CD4-positive, alpha-beta memory T cell (primary cell): ENCODE results near the gene SMIM9. TPM values are rescaled to one million over a fixed set of nuclear protein-coding genes. Genes with fewer than 3 reads are reported as not detected.
"Not testable (repeated sequence)": the region's sequence is repeated elsewhere in the genome, so short reads cannot be mapped to it uniquely, and the experiment has no call there.

ENCODE experiments used
- CTCF ChIA-PET: fragments of 350-600 bp; sonication (Branson Sonifier 250); formaldehyde crosslinking; loops from one replicate; lab custom pipeline; 2021; ENCODE audit warnings: inconsistent platforms; ENCODE audit not compliant: partially characterized antibody; lab: Charles Lee
- POLR2A ChIA-PET: fragments of 350-600 bp; sonication (Branson Sonifier 250); formaldehyde crosslinking; loops from one replicate; lab custom pipeline; 2021; ENCODE audit not compliant: partially characterized antibody; lab: Charles Lee
- DNase-seq, 5 donors: peaks; one replicate each; pipeline versions ENCODE4 v3.0.0 to v3.0.0-alpha.2; 2020 to 2022; ENCODE audit warnings: mixed read lengths in 1 of 5
- H3K27ac ChIP-seq: one replicate; pipeline ENCODE4 v1.7.0; 2013; ENCODE audit warnings: low read depth, low read length
- H3K27me3 ChIP-seq: 2 replicates; pipeline ENCODE4 v1.7.0; 2013; ENCODE audit warnings: mild to moderate bottlenecking, low read length, moderate library complexity; ENCODE audit not compliant: insufficient read depth
- H3K36me3 ChIP-seq: 2 replicates; pipeline ENCODE4 v1.7.0; 2013; ENCODE audit warnings: mild to moderate bottlenecking, low read length, moderate library complexity; ENCODE audit not compliant: insufficient read depth
- H3K4me1 ChIP-seq: 2 replicates; pipeline ENCODE4 v1.7.0; 2013; ENCODE audit warnings: mild to moderate bottlenecking, low read length, moderate library complexity; ENCODE audit not compliant: insufficient read depth
- H3K4me3 ChIP-seq, 2 donors: one replicate each; pipeline ENCODE4 v1.7.0; 2013; ENCODE audit warnings: low read length in 2 of 2, mild to moderate bottlenecking in 1 of 2
- H3K9me3 ChIP-seq, 2 donors: one replicate each; pipeline ENCODE4 v1.7.0; 2013; ENCODE audit warnings: low read length in 2 of 2, control low read depth in 1 of 2; ENCODE audit not compliant: control insufficient read depth in 1 of 2
- H3K27ac Mint-ChIP-seq, 7 donors: one replicate each; pipeline ENCODE4 v1.8.0; 2020 to 2021; ENCODE audit warnings: mixed read lengths in 7 of 7, mild to moderate bottlenecking in 6 of 7, inconsistent platforms in 3 of 7, moderate library complexity in 3 of 7
- H3K27me3 Mint-ChIP-seq, 2 donors: one replicate each; pipeline ENCODE4 v1.8.0; 2020 to 2021; ENCODE audit warnings: mixed read lengths in 2 of 2
- H3K36me3 Mint-ChIP-seq, 2 donors: one replicate each; pipeline ENCODE4 v1.8.0; 2020 to 2021; ENCODE audit warnings: mixed read lengths in 2 of 2, inconsistent platforms in 1 of 2, mild to moderate bottlenecking in 1 of 2
- H3K4me1 Mint-ChIP-seq, 4 donors: one replicate each; pipeline ENCODE4 v1.8.0; 2020 to 2021; ENCODE audit warnings: mixed read lengths in 4 of 4, mild to moderate bottlenecking in 1 of 4
- H3K4me3 Mint-ChIP-seq, 8 donors: one replicate each; pipeline ENCODE4 v1.8.0; 2020 to 2021; ENCODE audit warnings: mixed read lengths in 8 of 8, mild to moderate bottlenecking in 7 of 8, moderate library complexity in 6 of 8, inconsistent platforms in 3 of 8
- H3K9me3 Mint-ChIP-seq, 8 donors: one replicate each; pipeline ENCODE4 v1.8.0; 2020 to 2021; ENCODE audit warnings: mixed read lengths in 8 of 8, mild to moderate bottlenecking in 5 of 8, inconsistent platforms in 3 of 8, moderate library complexity in 1 of 8
- intact Hi-C: fragments of 100-400 bp; cut with micrococcal nuclease; formaldehyde crosslinking; loops from one replicate; pipeline ENCODE4 v1.15.1; 2023
- polyA plus RNA-seq, 2 donors: library from polyadenylated mRNA; unstranded; fragments of 300-500 nt; fragmentation: Illumina TruSeq; gene quantifications; one replicate each; pipeline ENCODE4 v1.2.3, GENCODE V29; 2021
- total RNA-seq, 2 experiments: library from RNA; stranded (reverse); gene quantifications; one replicate each; pipeline ENCODE4 v1.2.3, GENCODE V29; 2021

SMIM9 gene
- total and polyA plus RNA-seq, 4 experiments from 2014 or later: not detected

DNA sequence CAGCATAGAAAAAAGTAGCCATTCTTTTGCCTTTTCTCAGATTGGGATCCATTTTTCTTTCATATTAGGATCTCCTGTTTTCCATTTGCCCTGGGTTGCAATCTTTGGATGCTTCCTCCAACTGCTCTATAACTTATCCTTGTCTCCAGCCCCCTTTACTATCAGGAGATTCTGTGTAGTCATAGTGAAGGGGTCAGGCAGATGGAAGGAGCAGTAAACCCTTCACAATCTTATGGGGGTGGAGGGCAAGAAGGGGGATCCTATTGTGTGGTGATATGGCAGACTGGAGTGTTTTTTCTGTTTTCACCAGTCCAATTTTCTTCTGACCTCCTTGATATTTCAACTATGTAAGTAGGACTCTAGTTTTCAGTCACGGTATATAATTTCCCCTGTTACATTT is 1.7 kb upstream of the SMIM9 start:
- no peak overlapping the region for H3K4me3 Mint-ChIP-seq

DNA sequence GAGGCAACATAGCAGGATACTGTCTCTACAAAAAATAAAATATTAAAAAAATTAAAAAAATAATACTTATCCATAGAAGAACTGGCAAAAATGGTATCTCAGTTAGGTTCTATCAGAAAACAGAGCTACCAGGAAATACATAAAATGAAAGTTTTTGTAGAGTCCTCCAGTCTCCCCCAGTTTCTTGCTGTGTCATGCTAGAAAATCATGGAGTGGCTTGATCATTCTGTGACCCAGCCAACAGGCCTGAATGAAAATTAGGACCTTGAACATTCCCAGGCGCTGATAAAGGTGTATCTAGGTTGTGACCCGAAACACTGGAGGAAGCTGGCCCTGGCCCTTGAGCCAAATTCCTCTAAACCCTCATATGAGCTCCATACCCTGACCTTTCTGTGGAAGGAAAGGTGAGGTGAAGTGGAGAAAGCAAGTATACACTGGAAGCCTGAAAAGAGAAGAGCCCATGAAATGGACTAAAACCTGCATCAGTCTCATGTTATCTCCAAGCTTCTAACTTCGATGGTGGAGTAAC is 652 bp downstream of the SMIM9 start:
- Histone ChIP-seq H3K4me1 (no peaks in the 10 kb centered on the region), H3K27me3 (no peaks in the 10 kb centered on the region), H3K36me3 (no peaks in the 10 kb centered on the region), H3K4me3 (no peak overlapping the region), H3K27ac (no peak overlapping the region), H3K9me3 (no peaks in the 10 kb centered on the region)
- POLR2A ChIA-PET: no interaction called here
- DNase-seq: no peak
- H3K4me1 Mint-ChIP-seq: peaks cover 1 to 5% (median 2%) of the 10 kb centered on the region in 4 donors
- H3K36me3 Mint-ChIP-seq: no peaks in the 10 kb centered on the region
- CTCF ChIA-PET: no interaction called here
- no peaks in the 10 kb centered on the region for H3K9me3 Mint-ChIP-seq
- H3K27ac Mint-ChIP-seq: no peak overlapping the region
- H3K27me3 Mint-ChIP-seq: no peaks in the 10 kb centered on the region
- no peak overlapping the region for H3K4me3 Mint-ChIP-seq
- intact Hi-C loops: no loop called here

More for the DNA sequence above, 1.7 kb upstream of the SMIM9 start:
- no peak overlapping the region for H3K27ac Mint-ChIP-seq
- no peaks in the 10 kb centered on the region for H3K27me3 Mint-ChIP-seq
- no peak for DNase-seq
- ChIA-PET POLR2A (no interaction called here), CTCF (no interaction called here)
- H3K4me1 ChIP-seq: no peaks in the 10 kb centered on the region
- H3K36me3 ChIP-seq: no peaks in the 10 kb centered on the region
- H3K27me3 ChIP-seq: no peaks in the 10 kb centered on the region
- H3K36me3 Mint-ChIP-seq: no peaks in the 10 kb centered on the region
- no peaks in the 10 kb centered on the region for H3K9me3 Mint-ChIP-seq
- no peaks in the 10 kb centered on the region for H3K9me3 ChIP-seq
- peaks cover 0 to 1% (median 0%) of the 10 kb centered on the region in 4 donors for H3K4me1 Mint-ChIP-seq
- H3K4me3 ChIP-seq: no peak overlapping the region
- no peak overlapping the region for H3K27ac ChIP-seq
- intact Hi-C loops: no loop called here

DNA sequence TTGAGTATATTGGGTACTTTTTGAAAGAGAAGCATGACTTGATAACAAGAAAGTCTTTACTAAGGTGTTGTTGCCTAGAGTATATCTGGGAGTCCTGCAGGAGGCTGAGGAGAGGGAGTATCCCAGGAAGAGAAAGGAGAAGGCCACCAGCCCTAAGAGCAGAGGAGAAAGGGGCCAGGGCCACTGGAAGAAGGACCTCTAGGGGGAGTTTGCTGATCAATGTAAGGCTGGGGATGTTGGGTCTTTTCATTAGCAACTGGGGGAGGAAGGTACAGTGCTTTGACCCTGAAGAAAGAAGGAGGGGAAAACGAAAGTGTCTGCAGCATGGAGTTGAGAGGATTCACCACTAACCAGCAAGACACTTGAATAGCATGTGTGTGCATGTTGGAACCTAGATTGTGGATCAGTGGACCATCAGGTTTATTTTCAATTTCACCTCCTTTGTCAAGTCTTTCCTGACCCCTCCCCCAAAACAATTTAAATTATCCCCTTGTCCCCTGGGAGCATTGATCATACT is 4.5 kb downstream of the SMIM9 start:
- no peaks in the 10 kb centered on the region for H3K36me3 Mint-ChIP-seq
- H3K9me3 ChIP-seq: no peaks in the 10 kb centered on the region
- H3K27ac Mint-ChIP-seq: no peak overlapping the region
- no peaks in the 10 kb centered on the region for H3K36me3 ChIP-seq
- no peak overlapping the region for H3K4me3 Mint-ChIP-seq
- H3K27me3 ChIP-seq: no peaks in the 10 kb centered on the region
- no peaks in the 10 kb centered on the region for H3K27me3 Mint-ChIP-seq
- no peak overlapping the region for H3K4me3 ChIP-seq
- POLR2A ChIA-PET: no interaction called here
- DNase-seq: no peak
- H3K27ac ChIP-seq: no peak overlapping the region
- intact Hi-C loops: no loop called here
- H3K4me1 Mint-ChIP-seq: peaks cover 7 to 17% (median 15%) of the 10 kb centered on the region in 4 donors
- CTCF ChIA-PET: no interaction called here
- H3K9me3 Mint-ChIP-seq: no peaks in the 10 kb centered on the region
- peaks cover 9% of the 10 kb centered on the region for H3K4me1 ChIP-seq

DNA sequence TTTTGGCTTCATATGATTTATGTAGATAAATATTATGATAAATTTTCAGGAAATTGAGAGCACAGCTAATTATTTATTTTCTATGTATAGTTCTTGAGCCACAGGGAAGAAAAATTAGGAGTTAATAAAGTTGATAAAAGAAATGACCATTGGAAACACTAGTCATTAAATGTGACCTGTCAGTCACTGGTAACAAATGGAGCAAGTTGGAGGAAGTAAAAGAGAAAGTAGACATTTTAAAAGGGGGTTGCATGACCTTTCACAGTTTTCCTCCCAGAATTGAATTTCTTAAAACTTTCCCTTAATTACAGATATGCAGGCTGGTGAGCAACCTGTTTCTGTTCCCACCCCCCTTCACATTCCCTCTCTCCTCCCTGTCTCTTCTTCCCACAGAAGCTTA is 5.3 kb downstream of the SMIM9 start:
- Mint-ChIP-seq H3K36me3 (no peaks in the 10 kb centered on the region), H3K9me3 (no peaks in the 10 kb centered on the region), H3K4me1 (peaks cover 7 to 17% (median 15%) of the 10 kb centered on the region in 4 donors), H3K27ac (peak overlapping the region in 2 of 7 donors; percentile 25 to 69), H3K4me3 (no peak overlapping the region), H3K27me3 (no peaks in the 10 kb centered on the region)
- no peaks in the 10 kb centered on the region for H3K9me3 ChIP-seq
- DNase-seq: no peak
- no peaks in the 10 kb centered on the region for H3K27me3 ChIP-seq
- CTCF ChIA-PET: interaction anchor here (0.9 kb wide), 1 partner anchor 11 kb away, joined by 4 read pairs; no protein-coding TSS in a partner anchor
- intact Hi-C loops: no loop called here
- H3K4me3 ChIP-seq: no peak overlapping the region
- no peaks in the 10 kb centered on the region for H3K36me3 ChIP-seq
- POLR2A ChIA-PET: no interaction called here
- H3K27ac ChIP-seq: no peak overlapping the region
- peaks cover 9% of the 10 kb centered on the region for H3K4me1 ChIP-seq

DNA sequence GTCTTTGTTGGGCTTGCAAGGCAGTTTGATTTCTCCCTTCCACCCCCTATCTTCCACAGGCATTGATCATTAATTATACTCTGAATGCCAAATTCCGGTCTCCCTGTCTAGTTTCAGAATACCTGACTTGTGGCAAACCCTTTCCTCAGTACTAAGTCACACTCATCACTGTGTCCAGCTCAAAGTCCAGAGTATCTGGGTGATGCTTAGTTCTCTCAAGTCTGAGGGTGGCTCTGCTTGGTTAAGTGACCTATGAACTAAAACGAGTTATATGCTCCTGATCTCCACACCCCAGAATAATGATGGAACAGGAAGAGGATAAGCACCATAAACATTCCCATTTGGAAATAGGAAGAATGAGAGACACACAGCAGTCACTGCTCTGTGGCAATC is 6.5 kb downstream of the SMIM9 start:
- no peak for DNase-seq
- Mint-ChIP-seq H3K4me3 (peak overlapping the region in 3 of 8 donors; percentile 27 to 62 (median 54)), H3K4me1 (peaks cover 7 to 17% (median 15%) of the 10 kb centered on the region in 4 donors), H3K9me3 (no peaks in the 10 kb centered on the region), H3K27me3 (no peaks in the 10 kb centered on the region), H3K27ac (peak overlapping the region in 5 of 7 donors; percentile 2 to 87 (median 82)), H3K36me3 (no peaks in the 10 kb centered on the region)
- intact Hi-C loops: no loop called here
- no peaks in the 10 kb centered on the region for H3K9me3 ChIP-seq
- ChIA-PET CTCF (no interaction called here), POLR2A (no interaction called here)
- H3K36me3 ChIP-seq: no peaks in the 10 kb centered on the region
- no peaks in the 10 kb centered on the region for H3K27me3 ChIP-seq
- no peak overlapping the region for H3K4me3 ChIP-seq
- peaks cover 9% of the 10 kb centered on the region for H3K4me1 ChIP-seq
- no peak overlapping the region for H3K27ac ChIP-seq

DNA sequence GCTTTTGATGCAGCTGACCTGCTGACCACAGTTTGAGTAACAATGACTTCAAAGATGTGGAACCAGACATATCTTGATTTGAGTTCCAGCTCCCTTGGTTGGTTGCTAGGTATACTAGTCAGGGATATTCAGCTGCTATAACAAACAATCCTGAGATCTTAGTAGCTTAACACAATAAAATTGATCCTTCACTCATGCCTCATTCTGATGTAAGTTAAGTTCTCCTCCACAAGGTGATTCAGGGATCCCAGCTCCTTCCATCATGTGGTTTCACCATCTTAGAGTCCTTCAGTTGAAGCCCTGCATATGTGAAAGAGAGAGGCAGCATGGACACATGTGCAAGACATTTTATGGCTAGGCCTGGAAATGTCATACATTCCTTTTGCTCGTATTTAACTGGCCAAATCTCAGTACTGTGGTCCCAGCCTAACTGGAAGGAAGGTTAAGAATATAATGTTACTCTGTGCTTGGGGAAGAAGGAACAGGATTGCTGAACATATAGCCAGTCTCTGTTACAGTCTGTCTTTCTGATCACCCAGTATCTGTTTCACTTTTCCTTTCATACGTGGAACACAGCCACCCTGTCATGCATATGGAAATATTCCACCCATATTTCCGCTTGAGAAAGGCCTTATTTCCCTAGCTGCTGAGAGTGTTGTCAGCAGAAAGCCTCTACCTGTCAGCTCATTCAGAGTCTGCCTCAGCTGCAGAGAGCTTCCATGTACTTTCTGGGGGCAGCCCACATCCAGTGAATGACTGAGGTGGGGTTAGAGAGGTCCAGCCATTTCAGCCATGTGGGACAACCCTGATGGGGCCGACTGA is 7.1 kb downstream of the SMIM9 start:
- Mint-ChIP-seq H3K36me3 (no peaks in the 10 kb centered on the region), H3K9me3 (no peaks in the 10 kb centered on the region), H3K4me3 (peak overlapping the region in 5 of 8 donors; percentile 25 to 62 (median 54)), H3K27me3 (no peaks in the 10 kb centered on the region), H3K27ac (peak overlapping the region; percentile 82 to 91 (median 84)), H3K4me1 (peaks cover 7 to 17% (median 15%) of the 10 kb centered on the region in 4 donors)
- intact Hi-C loops: no loop called here
- ChIA-PET CTCF (no interaction called here), POLR2A (no interaction called here)
- Histone ChIP-seq H3K4me3 (no peak overlapping the region), H3K9me3 (no peaks in the 10 kb centered on the region), H3K36me3 (no peaks in the 10 kb centered on the region), H3K4me1 (peaks cover 9% of the 10 kb centered on the region), H3K27ac (no peak overlapping the region), H3K27me3 (no peaks in the 10 kb centered on the region)
- peak; percentile 6 to 52 (median 33) for DNase-seq

DNA sequence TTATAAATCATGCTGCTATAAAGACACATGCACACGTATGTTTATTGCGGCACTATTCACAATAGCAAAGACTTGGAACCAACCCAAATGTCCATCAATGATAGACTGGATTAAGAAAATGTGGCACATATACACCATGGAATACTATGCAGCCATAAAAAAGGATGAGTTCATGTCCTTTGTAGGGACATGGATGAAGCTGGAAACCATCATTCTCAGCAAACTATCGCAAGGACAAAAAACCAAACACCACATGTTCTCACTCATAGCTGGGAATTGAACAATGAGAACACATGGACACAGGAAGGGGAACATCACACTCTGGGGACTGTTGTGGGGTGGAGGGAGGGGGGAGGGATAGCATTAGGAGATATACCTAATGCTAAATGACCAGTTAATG is 8.9 kb downstream of the SMIM9 start:
- H3K27me3 Mint-ChIP-seq, CTCF ChIA-PET, H3K36me3 Mint-ChIP-seq, H3K27me3 ChIP-seq, intact Hi-C loops, POLR2A ChIA-PET, H3K27ac ChIP-seq, H3K4me1 ChIP-seq, H3K9me3 Mint-ChIP-seq, H3K4me3 ChIP-seq, H3K36me3 ChIP-seq, H3K9me3 ChIP-seq, DNase-seq, H3K27ac Mint-ChIP-seq, H3K4me3 Mint-ChIP-seq: not testable (repeated sequence)
- H3K4me1 Mint-ChIP-seq: peaks cover 7 to 17% (median 15%) of the 10 kb centered on the region in 4 donors
